C4-2B (cell line): Measurements from ENCODE around the gene PPM1G.

Experiments used
- H3K27ac ChIP-seq: fragments of 450-650 bp; 2 replicates; pipeline ENCODE4 v1.5.1; 2017
- ZFX ChIP-seq: fragments of 450-650 bp; IDR thresholded peaks from 2 replicates; pipeline ENCODE4 v1.6.1; 2017
- TF ChIP-seq, protein P1 (sequence below): fragments of 450-650 bp; conservative IDR thresholded peaks from 2 replicates; pipeline ENCODE4 v1.5.1; 2017; ENCODE audit warnings: mild to moderate bottlenecking

PPM1G gene

DNA sequence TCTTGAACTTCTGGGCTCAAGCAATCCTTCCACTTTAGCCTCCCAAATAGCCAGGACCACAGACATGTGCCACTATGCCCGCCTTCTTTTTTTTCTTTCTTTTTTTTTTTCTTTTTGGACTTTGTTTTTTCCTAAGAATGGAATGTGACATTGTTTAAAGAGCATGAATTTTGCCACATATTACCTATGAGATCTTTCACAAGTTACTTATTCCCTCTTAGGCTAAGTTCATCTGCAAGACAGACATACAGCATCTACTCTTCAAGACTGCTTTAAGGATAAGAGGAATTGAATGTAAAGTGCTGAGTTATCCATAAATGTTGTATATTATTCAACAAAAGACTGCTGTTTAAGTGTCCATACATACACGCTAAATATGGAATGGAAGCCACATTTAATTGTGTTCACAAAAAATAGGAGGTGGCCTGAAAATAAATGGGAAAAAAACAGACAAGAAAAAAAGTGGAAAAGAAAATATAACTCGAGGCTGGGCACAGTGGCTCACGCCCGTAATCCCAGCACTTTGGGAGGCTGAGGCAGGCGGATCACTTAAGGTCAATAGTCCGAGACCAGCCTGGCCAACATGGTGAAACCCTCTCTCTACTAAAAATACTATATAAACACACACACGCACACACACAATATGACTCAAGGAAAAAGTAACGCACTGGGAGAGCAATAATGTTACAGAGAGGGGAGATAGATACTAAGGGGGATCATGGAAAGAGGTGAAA is 3.2 kb upstream of the PPM1G start:
- TF ChIP-seq ZFX = no peak
- TF ChIP-seq, protein P1, sequence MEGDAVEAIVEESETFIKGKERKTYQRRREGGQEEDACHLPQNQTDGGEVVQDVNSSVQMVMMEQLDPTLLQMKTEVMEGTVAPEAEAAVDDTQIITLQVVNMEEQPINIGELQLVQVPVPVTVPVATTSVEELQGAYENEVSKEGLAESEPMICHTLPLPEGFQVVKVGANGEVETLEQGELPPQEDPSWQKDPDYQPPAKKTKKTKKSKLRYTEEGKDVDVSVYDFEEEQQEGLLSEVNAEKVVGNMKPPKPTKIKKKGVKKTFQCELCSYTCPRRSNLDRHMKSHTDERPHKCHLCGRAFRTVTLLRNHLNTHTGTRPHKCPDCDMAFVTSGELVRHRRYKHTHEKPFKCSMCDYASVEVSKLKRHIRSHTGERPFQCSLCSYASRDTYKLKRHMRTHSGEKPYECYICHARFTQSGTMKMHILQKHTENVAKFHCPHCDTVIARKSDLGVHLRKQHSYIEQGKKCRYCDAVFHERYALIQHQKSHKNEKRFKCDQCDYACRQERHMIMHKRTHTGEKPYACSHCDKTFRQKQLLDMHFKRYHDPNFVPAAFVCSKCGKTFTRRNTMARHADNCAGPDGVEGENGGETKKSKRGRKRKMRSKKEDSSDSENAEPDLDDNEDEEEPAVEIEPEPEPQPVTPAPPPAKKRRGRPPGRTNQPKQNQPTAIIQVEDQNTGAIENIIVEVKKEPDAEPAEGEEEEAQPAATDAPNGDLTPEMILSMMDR = no peak
- no peak overlapping the region for H3K27ac ChIP-seq

DNA sequence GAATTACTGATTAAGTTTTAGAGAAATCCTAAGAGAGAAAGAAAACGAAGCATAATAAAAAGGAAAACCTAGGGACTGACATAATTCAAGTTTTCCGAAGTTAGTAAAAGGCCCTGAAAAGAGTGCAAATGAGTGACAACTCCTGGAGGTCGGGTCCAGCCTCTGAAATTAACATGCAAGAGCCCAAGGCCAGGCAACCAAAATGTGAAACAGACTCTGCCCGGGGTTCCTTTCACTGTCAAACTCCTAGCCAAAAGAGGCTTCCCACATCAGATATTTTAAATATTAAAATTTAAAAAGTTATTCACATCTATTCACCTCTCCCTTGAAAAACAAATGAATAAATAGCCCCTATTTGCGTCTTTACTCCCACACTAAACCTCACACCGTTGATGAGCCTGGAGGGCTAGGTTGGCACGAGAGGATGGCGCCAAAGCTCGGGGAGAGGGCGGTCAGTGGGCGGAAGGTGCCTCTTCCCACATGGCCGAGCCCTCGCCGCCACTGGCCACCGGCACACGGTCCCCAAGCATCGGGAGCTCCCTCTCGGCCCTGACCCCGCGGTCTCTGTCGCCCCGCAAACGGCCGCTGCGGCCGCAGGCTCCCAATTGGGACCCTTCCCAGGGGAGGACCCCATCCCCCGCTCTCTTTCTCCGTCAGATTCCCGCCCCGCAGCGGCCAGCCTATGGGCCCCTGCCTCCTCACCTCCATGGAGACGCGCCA is 630 bp downstream of the PPM1G start:
- TF ChIP-seq ZFX = no peak
- TF ChIP-seq, protein P1 = peak; percentile 8; the same call in 1 of the 2 replicates
- peak overlapping the region; percentile 99 for H3K27ac ChIP-seq

DNA sequence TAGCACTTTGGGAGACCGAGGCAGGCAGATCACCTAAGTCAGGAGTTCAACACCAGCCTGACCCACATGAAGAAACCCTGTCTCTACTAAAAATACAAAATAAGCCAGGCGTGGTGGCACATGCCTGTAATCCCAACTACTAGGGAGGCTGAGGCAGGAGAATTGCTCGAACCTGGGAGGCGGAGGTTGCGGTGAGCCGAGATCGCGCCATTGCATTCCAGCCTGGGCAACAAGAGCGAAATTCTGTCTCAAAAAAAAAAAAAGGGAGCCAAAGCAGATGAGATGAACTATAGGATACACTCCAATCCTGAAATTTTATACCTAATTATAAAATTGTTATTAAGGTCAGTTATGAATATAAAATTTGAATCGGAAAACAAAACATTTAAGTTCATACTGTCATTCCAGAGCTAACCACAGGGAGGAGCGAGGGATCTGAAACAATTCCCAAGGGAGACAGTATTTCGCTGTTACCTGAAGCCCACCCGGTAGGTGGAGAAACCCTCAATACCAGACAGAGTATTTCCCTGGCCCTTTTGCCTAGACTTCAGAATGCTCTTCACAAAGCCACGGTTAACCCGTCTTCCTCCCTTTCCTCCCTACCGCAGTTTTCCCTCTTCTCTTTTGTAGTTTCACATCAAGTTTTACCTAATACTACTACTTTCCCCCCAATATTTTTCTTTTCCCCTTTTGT is 1.4 kb downstream of the PPM1G start:
- peak overlapping the region; percentile 13; the same call in 1 of the 2 replicates for H3K27ac ChIP-seq
- no peak for TF ChIP-seq ZFX
- TF ChIP-seq, protein P1 = peak; percentile 76

DNA sequence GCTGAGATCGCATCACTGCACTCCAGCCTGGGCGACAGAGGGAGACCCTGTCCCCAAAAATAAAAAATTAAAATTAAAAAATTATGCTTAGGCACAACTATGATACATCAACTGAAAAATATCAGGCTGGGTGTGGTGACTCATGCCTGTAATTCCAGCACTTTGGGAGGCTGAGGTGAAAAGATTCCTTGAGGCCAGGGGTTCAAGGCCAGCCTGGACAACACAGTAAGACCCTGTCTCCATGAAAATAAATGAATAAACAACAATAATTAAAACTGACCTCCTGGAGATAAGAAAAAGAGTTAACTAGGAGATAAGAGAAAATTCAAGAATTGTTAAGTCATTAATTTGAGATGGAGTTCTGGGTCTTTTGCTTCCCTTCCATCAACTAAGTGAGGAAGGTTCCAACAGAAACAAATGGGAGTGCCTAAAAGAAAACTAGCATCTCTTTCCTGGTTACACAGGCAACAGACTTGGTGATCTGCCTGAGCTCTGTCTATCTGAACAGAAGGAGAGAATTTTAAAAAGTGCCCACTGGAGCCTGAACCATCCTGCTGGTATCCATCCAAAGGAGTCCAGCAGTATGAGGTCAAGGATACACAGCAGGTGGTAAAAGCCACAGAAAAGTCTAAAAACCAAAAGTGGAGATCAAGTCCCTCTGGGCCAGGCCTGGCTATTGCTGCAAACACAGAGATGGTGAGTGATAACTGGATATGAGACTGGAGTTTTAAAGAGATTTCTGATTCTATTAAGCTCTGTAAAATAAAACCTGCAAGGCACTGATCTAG is 8.8 kb downstream of the PPM1G start:
- H3K27ac ChIP-seq = no peak overlapping the region
- TF ChIP-seq ZFX = no peak

DNA sequence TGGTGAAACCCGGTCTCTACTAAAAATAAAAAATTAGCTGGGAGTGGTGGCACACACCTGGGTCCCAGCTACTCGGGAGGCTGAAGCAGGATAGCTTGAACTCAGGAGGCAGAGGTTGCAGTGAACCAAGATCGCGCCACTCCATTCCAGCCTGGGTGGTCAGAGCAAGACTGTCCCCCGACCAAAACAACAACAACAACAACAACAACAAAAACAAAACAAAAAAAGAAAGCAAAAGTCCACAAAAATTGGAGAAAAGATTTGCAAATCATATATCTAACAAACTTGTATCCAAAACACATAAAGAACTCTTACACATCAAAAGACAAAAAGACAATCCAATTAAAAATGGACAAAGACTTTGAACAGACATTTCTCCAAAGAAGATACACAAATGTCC is 10.4 kb downstream of the PPM1G start:
- TF ChIP-seq ZFX = no peak
- TF ChIP-seq, protein P1 = no peak

DNA sequence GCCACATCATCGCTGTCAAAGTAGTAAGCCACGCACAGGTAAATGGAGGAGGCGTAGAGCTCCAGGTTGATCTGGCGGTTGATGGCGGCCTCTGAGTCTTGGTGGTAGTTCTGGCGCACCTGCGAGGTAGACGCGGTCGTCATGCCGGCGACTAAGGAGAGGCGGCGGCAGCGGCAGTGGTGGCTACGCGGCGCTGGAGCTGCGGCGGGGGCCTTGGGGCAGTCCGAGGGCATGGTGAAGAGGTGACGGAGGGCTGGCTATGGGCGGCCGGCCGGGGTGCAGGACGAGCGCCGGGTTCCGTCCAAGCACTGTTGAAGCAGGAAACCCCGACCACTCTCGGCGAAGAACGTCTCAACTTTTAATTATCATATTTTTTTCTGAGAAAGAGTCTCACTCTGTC is 16.2 kb downstream of the PPM1G start:
- H3K27ac ChIP-seq = no peak overlapping the region
- TF ChIP-seq, protein P1 = no peak
- TF ChIP-seq ZFX = no peak

More for the DNA sequence above, 10.4 kb downstream of the PPM1G start:
- H3K27ac ChIP-seq = no peak overlapping the region

DNA sequence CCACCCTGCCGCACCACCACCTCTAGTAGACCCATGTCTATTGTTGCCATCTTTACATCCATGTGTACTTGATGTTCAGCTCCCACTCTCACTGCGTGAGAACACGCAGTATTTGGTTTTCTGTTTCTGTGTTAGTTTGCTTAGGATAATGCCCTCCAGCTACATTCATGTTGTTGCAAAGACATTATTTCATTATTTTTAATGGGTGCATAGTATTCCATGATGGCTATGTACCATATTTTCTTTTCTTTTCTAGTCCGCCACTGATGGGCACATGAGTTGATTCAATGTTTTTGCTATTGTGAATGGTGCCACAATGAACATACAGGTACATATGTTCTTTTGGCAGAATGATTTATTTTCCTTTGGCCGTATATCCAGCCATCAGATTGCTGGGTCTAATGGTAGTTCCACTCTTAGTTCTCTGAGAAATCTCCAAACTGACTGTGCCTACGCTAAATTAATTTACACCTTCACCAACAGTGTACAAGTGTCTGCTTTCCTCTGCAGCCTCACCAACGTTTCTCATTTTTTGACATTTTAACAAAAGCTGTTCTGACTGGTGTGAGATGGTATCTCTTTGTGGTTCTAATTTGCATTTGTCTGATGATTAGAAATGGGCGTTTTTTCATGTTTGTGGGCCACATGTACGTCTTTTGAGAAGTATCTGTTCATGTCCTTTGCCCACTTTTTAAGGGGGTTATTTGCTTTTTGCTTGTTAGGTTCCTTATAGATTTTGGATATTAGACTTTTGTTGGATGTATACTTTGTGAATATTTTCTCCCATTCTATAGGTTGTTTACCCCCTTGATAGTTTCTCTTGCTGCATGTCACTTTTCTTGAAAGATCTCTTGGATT is 18.3 kb downstream of the PPM1G start:
- no peak overlapping the region for H3K27ac ChIP-seq
- TF ChIP-seq, protein P1 = no peak
- TF ChIP-seq ZFX = no peak
